Measurements from ENCODE around the gene WDR33.

- TF ChIP-seq POLR2A (IDR thresholded peaks at IDR 0.05) (no peak), EP300 (IDR thresholded peaks at IDR 0.05) (no peak), POLR2AphosphoS5 (IDR thresholded peaks at IDR 0.05) (no peak)
Observed at GRCh38 chr2:127673291-127674069, 137.5 kb downstream of the WDR33 start.
